ENCODE results near the gene GPRIN1.
A peak's percentile ranks its signal among the peaks of the same experiment; 100 is the strongest.

The GPRIN1 gene

DNA sequence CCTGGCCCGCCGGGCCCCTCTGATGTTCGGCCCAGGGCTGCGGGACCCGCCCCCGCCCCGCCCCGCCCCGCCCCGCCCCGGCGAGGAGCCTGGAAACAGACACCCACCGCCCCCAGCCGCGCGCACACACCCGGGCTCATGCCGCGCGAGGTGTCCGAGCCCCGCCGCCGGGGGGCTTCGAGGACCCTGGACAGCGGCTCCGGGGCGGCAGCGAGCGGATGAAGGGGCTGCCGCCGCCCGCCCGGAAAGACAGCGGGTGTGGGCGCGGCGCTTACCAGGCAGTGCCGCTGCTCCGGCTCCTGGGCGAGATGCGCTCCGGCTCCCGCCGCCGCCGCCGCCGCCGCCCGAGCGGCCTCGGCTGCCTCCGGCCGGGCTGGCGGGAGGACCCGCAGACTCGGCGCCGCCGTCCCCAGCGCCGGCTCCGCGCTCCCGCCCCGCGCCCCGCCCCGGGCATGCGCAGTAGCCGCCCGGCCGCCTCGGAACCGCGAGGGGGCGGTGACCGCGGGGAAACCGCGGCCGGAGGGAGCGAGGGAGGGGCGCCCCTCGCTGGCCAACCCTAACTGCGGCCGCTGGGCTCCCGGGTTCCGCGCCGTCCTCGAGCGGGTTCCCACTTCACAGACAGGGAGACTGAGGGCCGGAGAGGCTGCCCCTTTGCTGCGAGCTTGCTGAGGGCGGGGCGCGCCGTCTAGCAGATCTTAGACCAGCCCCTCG lies at the start of gene GPRIN1:
TSS of gene GPRIN1 (minus strand) at position 433 of the 711 bp plus-strand sequence. CDS start 10,322 bp downstream, outside the sequence.
- peak; percentile 64 to 70 for DNase-seq

DNA sequence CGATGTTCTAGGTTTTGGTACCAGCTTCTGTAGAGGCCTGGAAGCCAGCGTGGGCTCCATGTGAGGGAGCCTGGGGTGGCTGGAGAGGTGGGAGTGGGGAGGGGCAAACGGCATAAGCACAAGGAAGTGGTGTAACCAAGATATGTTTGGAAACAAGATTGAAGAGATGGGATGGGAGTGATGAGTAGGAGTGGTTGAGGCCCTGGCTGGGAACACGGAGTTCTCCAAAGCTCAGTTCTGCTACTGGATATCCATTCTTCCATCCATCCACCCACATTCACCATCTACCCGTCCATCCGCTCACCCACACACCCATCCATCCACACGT lies 49.5 kb upstream of the GPRIN1 start:
- no peak for DNase-seq

DNA sequence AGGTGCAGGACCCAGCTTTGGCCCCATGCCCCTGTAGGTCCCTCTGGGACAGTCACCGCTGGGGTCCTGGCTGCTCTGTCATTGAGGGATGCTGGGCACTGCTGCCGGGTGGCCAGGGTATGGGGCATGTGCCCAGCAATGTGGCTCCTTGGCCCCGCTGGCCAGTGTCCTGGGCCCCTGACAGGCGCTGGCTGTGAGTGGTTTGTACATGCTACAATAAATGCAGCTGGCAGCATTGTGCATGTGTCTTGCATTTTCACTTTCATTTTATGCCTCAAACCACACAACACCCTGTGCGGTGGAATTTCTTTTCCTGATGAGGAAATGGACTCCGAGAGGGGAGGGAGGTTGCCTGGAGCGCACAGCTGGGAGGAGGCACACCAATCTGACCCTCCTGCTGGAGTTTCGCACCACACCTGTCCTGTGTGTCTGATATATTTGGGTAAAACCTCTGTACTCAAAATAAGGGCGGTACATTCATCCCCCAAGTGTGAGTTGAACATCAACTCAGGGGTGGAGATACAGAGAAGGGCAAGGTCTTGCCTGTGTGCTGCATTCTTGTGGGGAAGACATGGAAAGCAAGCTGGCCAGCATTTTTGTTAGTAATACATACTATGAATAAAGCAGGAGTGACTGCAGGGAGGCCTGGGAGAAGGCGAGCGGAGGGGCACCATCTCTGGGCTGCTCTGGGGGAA lies 49.0 kb upstream of the GPRIN1 start:
- DNase-seq = no peak

DNA sequence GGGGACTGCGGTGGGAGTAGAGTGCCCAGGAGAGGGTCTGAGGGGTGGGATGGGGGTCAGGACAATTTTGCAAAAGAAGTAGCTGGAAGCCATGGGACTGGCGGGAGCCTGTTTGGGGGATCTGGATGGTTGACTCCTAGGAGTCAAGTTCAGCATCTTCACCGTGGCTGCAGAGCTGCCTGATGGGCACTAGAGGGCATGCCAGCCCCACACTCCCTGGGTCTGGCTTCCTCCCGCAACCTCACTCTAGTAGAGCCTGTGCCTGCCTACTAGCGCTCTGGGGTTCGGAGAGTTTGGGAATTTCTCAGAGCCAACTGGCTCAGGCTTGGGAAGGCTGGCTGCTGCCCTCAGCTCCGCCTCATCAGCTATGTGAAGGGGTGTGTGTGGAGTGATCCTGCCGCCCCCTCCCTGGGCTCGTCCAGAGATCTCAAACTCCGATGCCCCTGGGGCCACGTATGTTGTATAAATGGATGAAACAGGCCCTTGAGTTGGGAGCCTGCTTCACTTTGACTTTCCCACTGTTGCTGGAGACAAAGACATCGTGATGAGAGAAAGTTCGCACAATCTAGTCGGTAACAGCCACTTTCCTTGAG lies 48.1 kb upstream of the GPRIN1 start:
- DNase-seq = peak; percentile 70 to 75

DNA sequence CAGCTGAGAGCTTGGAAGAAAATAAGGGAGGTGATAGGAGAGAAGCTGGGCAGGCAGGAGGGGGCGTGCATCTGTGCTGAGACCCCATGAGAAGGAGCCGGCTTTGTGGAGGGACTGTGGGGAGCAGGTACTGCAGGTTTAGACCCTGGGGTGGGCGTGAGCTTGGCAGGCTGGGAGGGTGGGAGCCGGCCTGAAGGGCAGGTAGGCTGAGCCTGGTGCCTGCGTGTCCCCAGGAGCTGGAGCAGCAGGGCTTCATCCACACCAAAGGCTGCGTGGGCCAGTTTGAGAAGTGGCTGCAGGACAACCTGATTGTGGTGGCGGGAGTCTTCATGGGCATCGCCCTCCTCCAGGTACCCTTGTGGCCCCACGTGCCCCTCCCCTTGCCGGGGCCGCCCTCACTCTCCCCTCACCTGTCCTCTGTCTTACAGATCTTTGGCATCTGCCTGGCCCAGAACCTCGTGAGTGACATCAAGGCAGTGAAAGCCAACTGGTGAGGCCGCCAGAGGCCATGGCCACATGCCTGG lies 46.6 kb upstream of the GPRIN1 start:
- no peak for DNase-seq

DNA sequence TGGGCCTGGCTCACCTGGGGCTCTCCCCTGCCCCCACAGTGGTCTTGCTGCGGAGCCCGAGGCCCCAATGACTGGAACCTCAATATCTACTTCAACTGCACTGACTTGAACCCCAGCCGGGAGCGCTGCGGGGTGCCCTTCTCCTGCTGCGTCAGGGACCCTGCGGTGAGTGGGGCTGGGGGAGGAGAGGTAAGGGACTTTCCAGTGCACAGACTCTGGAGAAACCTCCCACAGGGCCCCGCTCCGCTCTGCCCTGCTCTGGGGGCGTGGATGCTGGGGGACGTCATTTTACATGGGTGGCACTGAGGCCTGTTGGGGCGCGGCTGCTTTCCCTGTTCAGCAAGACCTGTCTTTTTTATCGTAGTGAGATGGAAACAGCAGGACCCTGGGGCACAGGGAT lies 44.9 kb upstream of the GPRIN1 start:
- no peak for DNase-seq

DNA sequence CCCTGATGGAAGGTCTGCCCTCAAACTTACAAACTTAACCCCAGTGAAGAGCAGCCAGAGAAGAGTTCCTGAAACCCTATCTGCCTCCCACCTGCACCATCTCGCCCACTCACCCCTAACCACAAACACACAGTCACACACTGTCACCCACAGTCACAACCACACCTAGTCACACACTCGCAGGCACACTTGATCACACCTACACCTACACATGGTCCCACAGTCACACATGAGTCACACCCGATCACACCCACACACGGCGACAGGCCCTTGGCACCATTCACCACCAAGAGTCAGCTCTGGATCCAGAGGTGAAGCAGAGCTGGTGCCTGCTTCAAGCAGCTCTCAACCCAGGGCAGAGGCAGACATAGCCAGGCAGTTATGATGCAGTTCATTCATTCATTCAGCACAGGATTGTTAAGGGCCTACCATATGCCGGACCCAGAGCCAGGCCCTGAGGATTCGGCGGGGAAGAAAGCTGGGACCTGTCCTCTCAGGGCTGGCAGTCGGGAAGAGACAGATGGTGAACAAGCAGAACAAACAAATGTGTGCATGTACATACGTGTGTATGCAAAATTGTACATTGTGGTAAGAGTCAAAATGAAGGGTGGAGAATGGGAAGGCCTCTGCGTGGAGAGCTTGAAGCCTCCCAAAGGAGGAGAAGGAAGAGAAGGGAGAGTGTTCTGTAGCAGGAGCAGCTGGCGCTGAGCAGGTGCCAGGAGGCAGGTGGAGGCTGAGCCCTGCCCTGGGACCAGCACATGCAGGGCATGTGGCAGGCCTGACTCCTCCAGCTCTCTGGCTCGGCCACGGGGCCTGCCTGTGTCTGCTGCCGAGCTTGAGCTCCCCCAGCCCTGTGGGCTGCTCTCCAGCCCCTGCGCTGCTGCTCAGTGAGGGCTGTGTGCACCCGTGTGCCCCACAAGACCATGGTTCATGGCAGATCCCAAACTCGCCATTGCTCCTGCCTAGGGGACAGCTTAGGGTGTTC lies 43.7 kb upstream of the GPRIN1 start:
- peak; percentile 76 to 83 for DNase-seq

DNA sequence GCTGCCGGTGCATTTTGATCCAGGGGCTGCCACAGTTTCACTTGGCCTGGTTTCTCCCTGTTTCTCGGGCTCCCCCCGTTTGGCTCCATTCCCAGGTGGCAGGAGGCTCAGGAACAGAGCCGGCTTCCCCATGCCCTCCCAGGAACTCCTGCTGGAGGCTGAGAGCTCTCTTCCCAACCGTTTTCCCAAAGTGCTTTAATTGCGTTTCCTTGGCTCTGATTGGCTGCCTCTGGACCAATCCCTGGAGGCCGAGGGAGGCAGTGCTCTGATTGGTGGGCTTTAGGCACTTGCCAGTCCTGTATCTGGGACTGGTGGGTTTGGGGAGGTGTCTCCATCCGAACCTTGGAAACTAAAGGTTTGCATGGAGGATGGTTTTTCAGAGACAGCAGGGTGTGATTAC lies 42.2 kb upstream of the GPRIN1 start:
- no peak for DNase-seq

DNA sequence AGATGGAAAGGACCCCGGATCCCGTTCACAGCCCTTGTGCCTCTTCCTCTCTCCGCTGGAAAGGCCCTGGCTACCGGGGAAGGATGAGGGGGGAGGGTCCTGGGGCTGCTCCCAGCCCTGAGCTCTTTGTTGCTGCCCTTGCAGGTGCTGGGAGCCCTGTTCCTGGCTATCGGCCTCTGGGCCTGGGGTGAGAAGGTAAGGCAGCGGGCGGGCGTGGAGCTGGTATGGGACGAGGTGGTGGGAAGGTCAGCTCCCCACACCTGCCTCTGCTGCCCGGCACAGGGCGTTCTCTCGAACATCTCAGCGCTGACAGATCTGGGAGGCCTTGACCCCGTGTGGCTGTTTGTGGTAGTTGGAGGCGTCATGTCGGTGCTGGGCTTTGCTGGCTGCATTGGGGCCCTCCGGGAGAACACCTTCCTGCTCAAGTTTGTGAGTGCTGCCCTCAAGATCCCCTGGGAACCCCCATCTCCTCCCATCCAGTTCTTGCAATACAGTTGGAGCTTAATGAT lies 41.6 kb upstream of the GPRIN1 start:
- no peak for DNase-seq

DNA sequence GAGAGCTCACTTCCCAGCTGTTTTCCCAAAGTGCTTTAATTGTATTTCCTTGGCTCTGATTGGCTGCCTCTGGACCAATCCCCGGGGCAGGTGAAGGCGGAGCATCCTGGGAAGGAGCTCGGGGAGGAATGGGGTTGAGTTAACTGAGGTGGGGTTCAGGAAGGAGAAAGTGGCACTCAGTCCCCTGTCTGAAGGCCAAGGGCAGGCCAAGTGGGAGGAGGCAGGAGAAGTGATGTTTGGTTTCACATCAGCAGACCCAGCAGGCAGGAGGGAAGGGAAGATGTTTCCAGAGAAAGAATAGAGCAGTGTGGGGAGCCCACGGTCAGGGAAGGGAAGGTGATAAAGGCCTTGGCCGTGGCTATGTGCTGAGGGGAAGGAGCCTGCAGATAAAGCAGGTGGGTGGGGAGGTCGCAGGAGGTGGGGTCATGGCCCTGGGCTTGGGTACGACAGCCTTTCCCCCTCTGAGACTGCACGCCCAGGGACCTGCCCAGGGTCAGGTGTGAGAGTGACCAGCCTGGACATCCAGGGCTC lies 40.5 kb upstream of the GPRIN1 start:
- no peak for DNase-seq

DNA sequence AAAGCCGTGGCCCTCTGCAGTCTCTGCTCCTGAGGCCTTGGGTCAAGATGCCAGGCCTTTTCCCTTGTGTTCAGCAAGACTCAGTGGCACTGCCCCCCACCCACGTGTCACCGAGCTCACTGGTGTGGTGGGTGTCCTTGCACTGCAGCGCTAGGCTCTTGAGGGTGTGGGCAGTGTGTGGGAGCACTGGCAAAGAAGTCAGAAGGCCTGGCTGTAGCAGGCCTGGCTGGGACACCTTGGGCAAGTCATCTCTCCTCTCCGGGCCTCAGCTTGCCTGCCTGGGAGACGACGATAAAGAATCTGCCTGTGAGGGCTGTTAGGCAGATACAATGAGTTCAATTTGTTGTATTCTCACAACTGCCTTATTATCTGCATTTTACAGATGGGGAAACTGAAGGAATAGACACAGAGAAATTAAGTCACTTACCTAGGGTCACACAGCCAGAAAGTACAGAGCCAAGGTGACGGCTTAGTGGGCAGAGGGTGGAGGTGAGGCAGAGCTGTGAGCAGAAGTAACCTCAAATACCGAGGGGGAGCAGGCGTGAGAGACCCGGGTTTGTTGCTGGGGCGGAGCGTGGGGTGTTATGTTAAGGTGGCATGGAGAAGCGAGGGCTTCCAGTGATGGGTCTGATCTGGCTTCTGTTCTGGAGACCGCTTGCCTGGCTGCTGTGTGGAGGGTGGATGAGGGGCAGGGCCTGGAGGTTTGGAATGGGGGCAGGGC lies 38.7 kb upstream of the GPRIN1 start:
- no peak for DNase-seq

DNA sequence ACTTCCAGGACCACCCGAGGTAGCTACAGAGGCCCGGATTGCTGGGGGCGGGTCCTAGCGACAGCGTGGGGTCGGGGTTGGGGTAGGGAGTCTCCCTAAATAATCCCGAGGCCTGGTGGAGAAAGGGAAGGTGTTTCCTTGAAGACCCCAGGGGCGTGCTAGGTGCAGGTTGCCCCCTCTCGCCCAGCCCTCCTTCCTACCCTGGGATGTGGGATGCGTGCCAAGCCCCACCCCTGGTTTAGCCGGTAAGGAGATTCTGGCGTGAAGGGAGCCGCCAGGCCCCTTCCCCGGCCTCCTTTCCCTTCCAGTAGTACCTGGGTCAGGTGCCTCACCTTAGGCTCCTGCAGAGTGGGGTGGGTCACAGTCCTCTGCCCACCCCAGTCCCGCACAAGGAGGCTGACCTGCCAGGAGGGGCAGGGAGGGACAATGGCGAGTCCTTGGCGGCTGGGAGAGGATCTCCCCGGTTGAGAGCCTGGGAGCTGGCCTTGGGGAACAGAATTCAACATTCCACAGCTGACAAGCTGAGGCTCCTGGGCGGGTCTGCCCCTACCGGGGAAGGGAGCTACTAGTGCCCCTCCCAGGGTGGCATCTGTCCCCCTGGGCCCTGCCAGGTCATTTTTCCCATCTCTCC lies 38.0 kb upstream of the GPRIN1 start:
- DNase-seq = peak in 1 of 2 experiments; percentile 39

DNA sequence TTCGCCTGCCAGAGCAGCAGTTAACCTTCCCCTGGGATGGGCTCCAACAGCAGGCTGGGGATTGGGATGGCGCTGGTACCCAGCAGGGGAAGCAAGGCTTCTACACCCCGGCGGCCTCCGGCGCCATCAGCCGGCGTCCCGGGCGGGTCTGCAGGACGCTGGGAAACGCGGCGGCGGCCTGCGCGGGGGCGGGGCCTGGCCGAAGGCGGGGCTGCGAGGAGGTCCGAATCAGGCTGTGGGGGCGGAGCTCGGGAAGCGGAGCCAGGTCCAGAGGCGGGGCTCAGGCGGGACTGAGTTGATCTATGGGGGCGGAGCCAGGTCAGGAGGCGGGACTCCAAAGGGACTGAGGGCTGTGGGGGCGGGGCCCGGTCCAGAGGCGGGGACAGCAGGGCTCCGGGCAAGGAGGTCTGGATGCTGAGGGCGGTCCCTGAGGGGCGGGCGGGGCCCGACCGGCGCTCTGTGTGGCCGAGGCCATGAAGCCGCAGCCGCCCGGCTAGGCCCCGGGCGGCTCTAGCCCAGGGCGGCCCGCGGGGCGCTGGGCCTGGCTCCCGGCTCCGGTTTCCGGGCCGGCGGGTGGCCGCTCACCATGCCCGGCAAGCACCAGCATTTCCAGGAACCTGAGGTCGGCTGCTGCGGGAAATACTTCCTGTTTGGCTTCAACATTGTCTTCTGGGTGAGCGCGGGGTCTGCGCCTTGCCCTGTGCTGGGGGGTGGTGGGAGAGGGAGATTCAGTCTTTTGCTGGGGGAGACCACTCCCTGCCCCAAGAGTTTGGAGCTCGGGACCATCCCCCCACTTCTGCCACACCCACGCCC lies 37.3 kb upstream of the GPRIN1 start, which contains the start of gene TSPAN17:
TSS of gene TSPAN17 (plus strand) at position 455 of the 813 bp plus-strand sequence. CDS start at position 587, 132 bp downstream.
- peak; percentile 100 for DNase-seq

DNA sequence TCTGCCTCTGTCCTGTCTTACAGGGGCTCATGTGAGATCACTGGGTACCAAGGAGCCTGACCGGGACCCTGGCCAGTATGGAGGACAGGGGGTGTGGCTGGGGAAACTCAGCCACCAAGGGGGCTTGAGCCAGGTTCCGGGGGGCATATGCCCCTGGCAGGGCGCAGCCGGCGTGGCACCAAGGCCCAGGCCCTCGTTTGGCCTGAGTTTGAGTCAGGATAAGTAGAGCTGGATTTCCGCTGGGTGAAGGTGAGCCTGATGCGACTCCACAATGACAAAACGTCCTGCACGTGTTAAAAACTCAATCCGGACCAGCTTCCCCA lies 36.7 kb upstream of the GPRIN1 start:
- DNase-seq = no peak

DNA sequence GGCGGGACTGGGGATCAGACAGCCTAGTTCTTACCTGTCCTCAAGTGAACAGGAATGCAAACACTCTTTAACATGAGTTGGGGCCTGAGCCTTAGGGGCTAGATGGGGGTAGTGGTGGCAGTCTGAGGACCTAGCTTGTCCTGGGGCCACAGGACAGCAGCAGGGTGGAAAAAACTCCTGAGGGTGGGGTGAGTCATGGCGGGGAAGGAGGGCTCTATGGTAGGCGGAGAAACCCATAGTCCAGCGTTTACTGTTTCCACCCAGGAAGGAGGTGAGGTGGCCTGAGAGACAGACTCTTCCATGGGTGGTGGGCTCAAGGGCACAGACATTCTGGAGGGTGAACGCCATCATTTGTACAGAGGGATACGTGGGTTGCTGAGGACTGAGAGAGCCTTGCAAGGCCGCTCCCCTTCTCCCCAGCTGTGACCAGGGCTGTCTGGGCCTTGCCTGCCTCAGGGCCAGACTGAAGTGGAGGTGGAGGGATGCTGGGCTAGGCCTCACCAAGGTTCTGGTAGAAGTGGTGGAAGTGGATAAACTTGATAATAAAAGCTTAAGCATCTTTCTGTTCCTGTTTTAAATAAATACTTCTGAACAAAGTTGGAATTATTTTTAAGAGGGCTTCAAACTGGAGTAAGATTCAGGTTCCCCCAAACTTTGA lies 36.2 kb upstream of the GPRIN1 start:
- no peak for DNase-seq

DNA sequence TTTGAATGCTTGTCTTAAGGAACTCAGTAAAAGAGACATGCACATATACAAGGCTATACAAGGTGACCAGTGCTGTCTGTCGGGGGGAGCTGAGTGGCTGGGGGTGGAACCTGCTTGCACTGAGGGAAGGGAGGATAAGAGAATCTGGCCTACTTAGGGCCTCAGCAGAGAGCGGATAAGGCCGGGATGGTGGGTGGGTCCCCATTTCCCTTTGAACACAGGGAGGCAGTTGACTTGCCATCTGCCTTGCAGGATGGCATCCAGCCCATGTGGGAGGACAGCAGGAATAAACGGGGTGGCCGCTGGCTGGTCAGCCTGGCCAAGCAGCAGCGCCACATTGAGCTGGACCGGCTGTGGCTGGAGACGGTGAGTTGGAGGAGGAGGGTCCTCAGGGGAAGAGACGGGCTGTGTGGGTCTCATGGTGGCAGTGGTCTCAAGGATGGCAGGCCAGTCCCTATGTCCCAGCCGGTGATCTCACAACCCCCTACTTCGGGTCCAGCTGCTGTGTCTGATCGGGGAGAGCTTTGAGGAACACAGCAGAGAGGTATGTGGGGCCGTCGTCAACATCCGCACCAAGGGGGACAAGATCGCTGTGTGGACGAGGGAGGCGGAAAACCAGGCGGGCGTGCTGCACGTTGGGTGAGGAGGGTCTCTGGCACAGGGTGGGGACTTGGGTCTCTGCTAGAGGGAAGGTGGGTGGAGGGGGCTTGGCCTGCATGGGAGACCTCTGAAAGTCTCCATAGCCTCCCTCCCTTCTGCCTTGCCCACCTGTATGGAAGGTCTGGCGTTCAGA lies 35.1 kb upstream of the GPRIN1 start:
- DNase-seq = no peak

DNA sequence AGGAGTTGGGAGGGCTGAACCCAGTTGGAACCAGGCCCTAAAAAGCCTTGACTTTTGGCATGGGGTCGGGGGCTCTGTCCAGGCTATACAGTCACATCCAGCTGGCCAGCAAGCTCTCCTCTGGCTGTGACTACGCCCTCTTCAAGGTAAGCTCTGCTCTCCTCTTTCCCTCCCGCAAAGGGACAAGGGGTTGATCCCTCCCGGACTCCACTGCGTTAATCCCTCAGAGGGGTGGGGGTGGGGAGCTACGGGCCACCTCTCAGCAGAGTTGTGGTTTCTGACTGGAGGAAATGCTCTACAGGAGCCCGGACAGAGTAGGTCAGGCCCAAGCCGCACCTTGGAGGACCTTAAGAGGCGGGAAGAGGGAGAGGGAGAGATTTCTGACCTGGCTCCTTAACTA lies 34.3 kb upstream of the GPRIN1 start:
- DNase-seq = no peak

DNA sequence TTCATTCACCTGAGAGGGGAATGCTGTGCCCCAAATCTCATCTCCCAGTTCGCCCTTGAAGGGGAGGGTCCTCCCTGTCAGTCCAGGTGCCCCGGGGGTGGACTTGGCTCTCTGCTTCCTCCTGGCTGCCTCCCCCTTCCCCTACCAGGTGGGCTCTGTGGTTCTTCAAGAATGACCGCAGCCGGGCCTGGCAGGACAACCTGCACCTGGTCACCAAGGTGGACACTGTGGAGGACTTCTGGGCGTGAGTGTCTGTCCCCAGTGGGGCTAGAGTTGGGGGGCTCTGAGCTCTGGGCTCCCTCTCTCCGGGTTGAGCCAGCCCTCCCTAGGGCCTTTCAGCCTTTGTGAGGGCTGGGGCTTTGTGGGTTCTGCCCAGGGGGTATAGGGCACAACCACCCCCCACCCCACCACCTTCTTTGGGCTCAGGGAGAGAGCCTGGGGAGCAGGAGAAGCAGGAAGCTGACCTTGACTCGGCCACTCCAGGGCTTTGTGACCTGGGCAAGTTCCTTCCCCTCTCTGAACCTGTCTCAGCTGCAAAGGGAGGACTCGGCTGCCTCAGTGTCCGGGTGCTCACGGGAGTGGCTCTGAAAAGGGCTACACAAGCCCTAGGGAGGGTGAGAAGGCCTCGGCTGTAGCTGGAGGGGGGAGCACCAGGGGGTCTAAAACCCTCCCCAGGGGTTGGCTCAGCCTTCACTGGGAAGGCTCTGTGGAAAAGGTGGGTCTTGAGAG lies 33.7 kb upstream of the GPRIN1 start:
- no peak for DNase-seq

All from activated CD4-positive, alpha-beta T cell treated with anti-CD3 and anti-CD28 coated beads, Interleukin-2, amount 50 U/mL, for 48 hours (primary cell).